Measurements from ENCODE around the gene DGKB. TPM values are rescaled to one million over a fixed set of nuclear protein-coding genes. Genes with fewer than 3 reads are reported as not detected.

The DGKB gene
- total RNA-seq, 1 donor = 0.36 TPM

- no peak for DNase-seq (ENCODE audit: low read depth)
- TF ChIP-seq CTCF (IDR thresholded peaks at IDR 0.05; ENCODE audit: insufficient read depth, low read length) = no peak
- no peak overlapping the region for H3K4me3 ChIP-seq (ENCODE audit: low read depth, low read length)
Observed at GRCh38 chr7:14381936-14382335, 520.6 kb downstream of the DGKB start.

- H3K4me3 ChIP-seq (ENCODE audit: low read depth, low read length) = no peak overlapping the region
- no peak for TF ChIP-seq CTCF (IDR thresholded peaks at IDR 0.05; ENCODE audit: insufficient read depth, low read length)
- DNase-seq (ENCODE audit: low read depth) = peak; percentile 30
Observed at GRCh38 chr7:14381306-14381705, 521.2 kb downstream of the DGKB start.

- H3K4me3 ChIP-seq (ENCODE audit: low read depth, low read length) = no peak overlapping the region
- no peak for TF ChIP-seq CTCF (IDR thresholded peaks at IDR 0.05; ENCODE audit: insufficient read depth, low read length)
- no peak for DNase-seq (ENCODE audit: low read depth)
Observed at GRCh38 chr7:14380881-14381280, 521.7 kb downstream of the DGKB start.

GRCh38 chr7:14377646-14378266 is 524.8 kb downstream of the DGKB start:
- no peak for TF ChIP-seq CTCF (IDR thresholded peaks at IDR 0.05; ENCODE audit: insufficient read depth, low read length)
- DNase-seq (ENCODE audit: low read depth) = peak; percentile 86
- no peak overlapping the region for H3K4me3 ChIP-seq (ENCODE audit: low read depth, low read length)

- no peak overlapping the region for H3K4me3 ChIP-seq (ENCODE audit: low read depth, low read length)
- no peak for DNase-seq (ENCODE audit: low read depth)
- no peak for TF ChIP-seq CTCF (IDR thresholded peaks at IDR 0.05; ENCODE audit: insufficient read depth, low read length)
Observed at GRCh38 chr7:14376711-14377110, 525.8 kb downstream of the DGKB start.

- TF ChIP-seq CTCF (IDR thresholded peaks at IDR 0.05; ENCODE audit: insufficient read depth, low read length) = no peak
- no peak for DNase-seq (ENCODE audit: low read depth)
- H3K4me3 ChIP-seq (ENCODE audit: low read depth, low read length) = no peak overlapping the region
Observed at GRCh38 chr7:14375998-14376397, 526.6 kb downstream of the DGKB start.

- TF ChIP-seq CTCF (IDR thresholded peaks at IDR 0.05; ENCODE audit: insufficient read depth, low read length) = no peak
- DNase-seq (ENCODE audit: low read depth) = no peak
Observed at GRCh38 chr7:14374336-14374735, 528.2 kb downstream of the DGKB start.

More at GRCh38 chr7:14374336-14374735, 528.2 kb downstream of the DGKB start:
- H3K4me3 ChIP-seq (ENCODE audit: low read depth, low read length) = no peak overlapping the region

Data from fibroblast of the aortic adventitia (primary cell).